ENCODE data around the gene RNF152.

DNA sequence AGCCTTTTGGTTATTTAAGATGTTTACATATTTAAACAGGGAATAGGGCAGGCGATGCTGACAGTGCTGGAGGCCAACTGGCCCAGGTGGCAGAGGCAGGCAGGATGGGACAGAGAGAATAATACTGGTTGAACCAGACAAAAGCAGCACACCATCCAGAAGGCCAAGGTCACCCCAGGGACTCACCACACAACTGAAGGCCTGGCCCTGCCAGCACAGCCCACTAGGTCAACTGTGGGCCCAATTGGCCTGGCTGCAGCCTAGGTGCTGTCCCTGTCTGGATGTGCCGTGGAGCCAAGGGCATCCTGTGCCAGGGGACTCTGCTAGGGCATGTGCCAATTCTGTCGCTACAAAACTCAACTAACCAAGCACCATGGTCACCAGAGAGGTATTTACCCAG, 69.2 kb downstream of the RNF152 start:
- no peak for TF ChIP-seq POLR2A (IDR thresholded peaks at IDR 0.05)
- TF ChIP-seq, protein P1, sequence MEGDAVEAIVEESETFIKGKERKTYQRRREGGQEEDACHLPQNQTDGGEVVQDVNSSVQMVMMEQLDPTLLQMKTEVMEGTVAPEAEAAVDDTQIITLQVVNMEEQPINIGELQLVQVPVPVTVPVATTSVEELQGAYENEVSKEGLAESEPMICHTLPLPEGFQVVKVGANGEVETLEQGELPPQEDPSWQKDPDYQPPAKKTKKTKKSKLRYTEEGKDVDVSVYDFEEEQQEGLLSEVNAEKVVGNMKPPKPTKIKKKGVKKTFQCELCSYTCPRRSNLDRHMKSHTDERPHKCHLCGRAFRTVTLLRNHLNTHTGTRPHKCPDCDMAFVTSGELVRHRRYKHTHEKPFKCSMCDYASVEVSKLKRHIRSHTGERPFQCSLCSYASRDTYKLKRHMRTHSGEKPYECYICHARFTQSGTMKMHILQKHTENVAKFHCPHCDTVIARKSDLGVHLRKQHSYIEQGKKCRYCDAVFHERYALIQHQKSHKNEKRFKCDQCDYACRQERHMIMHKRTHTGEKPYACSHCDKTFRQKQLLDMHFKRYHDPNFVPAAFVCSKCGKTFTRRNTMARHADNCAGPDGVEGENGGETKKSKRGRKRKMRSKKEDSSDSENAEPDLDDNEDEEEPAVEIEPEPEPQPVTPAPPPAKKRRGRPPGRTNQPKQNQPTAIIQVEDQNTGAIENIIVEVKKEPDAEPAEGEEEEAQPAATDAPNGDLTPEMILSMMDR (IDR thresholded peaks at IDR 0.05), result no peak

All from adrenal gland (tissue), 5 donors.